GM12865 (cell line): ENCODE data around the gene TENM3.

Experiments
- DNase-seq: peaks from one replicate; pipeline ENCODE4 v3.0.0; 2010; ENCODE audit warnings: low read depth
- H3K4me3 ChIP-seq: 2 replicates; pipeline ENCODE4 v1.5.1; 2011; ENCODE audit warnings: mild to moderate bottlenecking, low read depth, low read length, control low read depth
- TF ChIP-seq, protein P1 (sequence below): IDR thresholded peaks from 2 replicates; pipeline ENCODE4 v1.5.1; 2011; ENCODE audit warnings: low read length, control low read depth, low read depth, inconsistent platforms; ENCODE audit not compliant: insufficient read depth; ENCODE audit errors: missing control alignments

The TENM3 gene

DNA sequence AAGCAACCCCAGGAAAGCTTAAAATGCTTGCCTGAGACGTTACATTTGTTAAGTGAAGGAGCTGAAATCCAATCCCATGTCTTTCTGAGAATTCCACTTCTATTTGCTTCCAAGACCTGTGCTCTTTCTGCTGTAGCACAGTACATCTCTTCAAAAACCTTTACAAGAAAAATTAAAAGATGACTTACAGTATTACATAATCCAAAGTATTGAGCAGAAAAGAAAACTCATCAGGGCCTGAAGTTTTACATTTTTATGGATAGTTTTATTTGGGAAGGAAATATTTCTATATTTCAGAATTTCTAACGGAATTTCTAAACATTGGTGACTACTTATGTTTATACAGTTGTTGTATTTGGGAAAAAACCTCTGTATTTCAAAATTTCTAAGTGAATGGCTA, 276.3 kb downstream of the TENM3 start:
- DNase-seq = no peak
- TF ChIP-seq, protein P1, sequence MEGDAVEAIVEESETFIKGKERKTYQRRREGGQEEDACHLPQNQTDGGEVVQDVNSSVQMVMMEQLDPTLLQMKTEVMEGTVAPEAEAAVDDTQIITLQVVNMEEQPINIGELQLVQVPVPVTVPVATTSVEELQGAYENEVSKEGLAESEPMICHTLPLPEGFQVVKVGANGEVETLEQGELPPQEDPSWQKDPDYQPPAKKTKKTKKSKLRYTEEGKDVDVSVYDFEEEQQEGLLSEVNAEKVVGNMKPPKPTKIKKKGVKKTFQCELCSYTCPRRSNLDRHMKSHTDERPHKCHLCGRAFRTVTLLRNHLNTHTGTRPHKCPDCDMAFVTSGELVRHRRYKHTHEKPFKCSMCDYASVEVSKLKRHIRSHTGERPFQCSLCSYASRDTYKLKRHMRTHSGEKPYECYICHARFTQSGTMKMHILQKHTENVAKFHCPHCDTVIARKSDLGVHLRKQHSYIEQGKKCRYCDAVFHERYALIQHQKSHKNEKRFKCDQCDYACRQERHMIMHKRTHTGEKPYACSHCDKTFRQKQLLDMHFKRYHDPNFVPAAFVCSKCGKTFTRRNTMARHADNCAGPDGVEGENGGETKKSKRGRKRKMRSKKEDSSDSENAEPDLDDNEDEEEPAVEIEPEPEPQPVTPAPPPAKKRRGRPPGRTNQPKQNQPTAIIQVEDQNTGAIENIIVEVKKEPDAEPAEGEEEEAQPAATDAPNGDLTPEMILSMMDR = no peak

DNA sequence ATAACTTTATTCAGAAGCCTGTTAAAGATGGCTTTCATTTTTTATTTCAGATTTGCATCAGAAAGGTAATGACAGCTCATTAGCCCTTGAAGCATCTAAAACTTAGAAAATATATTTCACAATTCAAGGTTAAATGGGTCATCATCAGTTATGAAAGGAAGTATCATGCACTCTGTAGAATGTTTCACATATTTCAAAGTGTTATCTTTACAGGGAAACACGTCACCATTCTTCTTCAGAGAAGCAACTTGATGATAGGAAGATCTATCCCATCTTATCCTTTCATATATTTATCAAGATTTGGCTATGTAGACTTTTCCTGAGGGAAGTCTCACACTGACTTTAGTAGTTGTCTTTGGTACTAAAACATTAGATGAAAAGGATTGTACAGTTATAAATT, 277.8 kb downstream of the TENM3 start:
- TF ChIP-seq, protein P1 = no peak
- DNase-seq = no peak
- no peak overlapping the region for H3K4me3 ChIP-seq

More for the DNA sequence above, 276.3 kb downstream of the TENM3 start:
- H3K4me3 ChIP-seq = no peak overlapping the region

DNA sequence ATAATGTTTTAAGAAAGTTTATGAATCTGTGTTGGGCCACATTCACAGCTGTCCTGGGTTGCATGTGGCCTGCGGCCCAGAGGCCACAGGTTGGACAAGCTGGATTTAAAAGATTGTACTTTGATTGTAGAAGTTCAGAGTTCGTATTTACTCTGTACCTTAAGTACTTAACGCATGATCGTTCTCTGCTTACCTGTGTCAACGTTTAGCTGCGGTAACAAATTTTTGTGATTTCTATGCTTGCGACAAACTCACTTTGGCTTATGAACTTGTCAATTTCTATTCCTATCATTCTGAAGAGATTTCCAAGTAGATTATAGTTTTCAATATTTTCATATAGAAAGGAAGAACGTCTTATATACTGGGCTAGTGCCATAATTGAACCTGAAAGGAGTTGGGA, 285.6 kb downstream of the TENM3 start:
- no peak for DNase-seq
- TF ChIP-seq, protein P1 = no peak

DNA sequence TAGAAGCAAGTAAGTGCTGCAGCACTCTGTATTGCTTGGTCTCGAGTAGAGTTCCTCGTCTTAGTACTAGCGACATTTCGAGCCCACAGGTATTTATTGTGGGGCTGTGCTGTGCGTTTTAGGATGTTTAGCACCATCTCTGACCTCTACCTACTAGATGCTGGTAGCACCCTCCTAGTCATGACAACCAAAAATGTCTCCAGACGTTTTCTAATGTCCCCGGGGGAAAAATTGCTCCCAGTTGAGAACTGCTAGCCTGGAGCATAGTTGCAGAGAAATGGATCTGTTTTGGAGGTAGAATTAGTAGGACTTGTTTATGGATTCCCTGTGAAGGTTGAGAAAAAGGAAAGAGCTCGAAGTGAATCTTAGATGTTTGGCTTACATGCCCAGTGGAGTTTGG, 287.2 kb downstream of the TENM3 start:
- no peak for DNase-seq
- H3K4me3 ChIP-seq = no peak overlapping the region
- TF ChIP-seq, protein P1 = no peak

More for the DNA sequence above, 285.6 kb downstream of the TENM3 start:
- H3K4me3 ChIP-seq = no peak overlapping the region

GRCh38 chr4:182531555-182532162, 288.5 kb downstream of the TENM3 start:
- no peak overlapping the region for H3K4me3 ChIP-seq
- TF ChIP-seq, protein P1 = no peak
- no peak for DNase-seq

- DNase-seq = no peak
- H3K4me3 ChIP-seq = no peak overlapping the region
- TF ChIP-seq, protein P1 = no peak
These were observed 289.2 kb downstream of the TENM3 start for GRCh38 chr4:182532441-182532840.

- TF ChIP-seq, protein P1 = no peak
- no peak overlapping the region for H3K4me3 ChIP-seq
- no peak for DNase-seq
These were observed 290.8 kb downstream of the TENM3 start for GRCh38 chr4:182533964-182534363.
